Astrocyte of the hippocampus (primary cell): ENCODE results near the gene CA10.
A peak's percentile ranks its signal among the peaks of the same experiment; 100 is the strongest.

ENCODE experiments used
- DNase-seq: peaks from one replicate; pipeline ENCODE4 v3.0.0; 2011; ENCODE audit warnings: low read depth, low spot score

Gene CA10

GRCh38 chr17:51819341-51820219 lies 338.9 kb downstream of the CA10 start:
- DNase-seq, result no peak

- DNase-seq, result no peak
Observed at GRCh38 chr17:51818777-51819176, 339.7 kb downstream of the CA10 start.

- DNase-seq, result no peak
Observed at GRCh38 chr17:51817955-51818354, 340.6 kb downstream of the CA10 start.

GRCh38 chr17:51817117-51817516 lies 341.4 kb downstream of the CA10 start:
- no peak for DNase-seq

- no peak for DNase-seq
Observed at GRCh38 chr17:51815097-51815496, 343.4 kb downstream of the CA10 start.

- DNase-seq, result no peak
Observed at GRCh38 chr17:51814521-51814920, 344.0 kb downstream of the CA10 start.

- no peak for DNase-seq
Observed at GRCh38 chr17:51813784-51814174, 344.7 kb downstream of the CA10 start.

- no peak for DNase-seq
Observed at GRCh38 chr17:51813140-51813783, 345.3 kb downstream of the CA10 start.

GRCh38 chr17:51807460-51807859 lies 351.1 kb downstream of the CA10 start:
- no peak for DNase-seq

GRCh38 chr17:51805765-51806164 lies 352.7 kb downstream of the CA10 start:
- DNase-seq, result no peak

- no peak for DNase-seq
Observed at GRCh38 chr17:51805185-51805584, 353.3 kb downstream of the CA10 start.

GRCh38 chr17:51803161-51803560 lies 355.4 kb downstream of the CA10 start:
- DNase-seq, result no peak

GRCh38 chr17:51802544-51802943 lies 356.0 kb downstream of the CA10 start:
- no peak for DNase-seq

GRCh38 chr17:51801626-51802025 lies 356.9 kb downstream of the CA10 start:
- no peak for DNase-seq

GRCh38 chr17:51799981-51800380 lies 358.5 kb downstream of the CA10 start:
- no peak for DNase-seq

- no peak for DNase-seq
Observed at GRCh38 chr17:51799240-51799639, 359.3 kb downstream of the CA10 start.

GRCh38 chr17:51797150-51797549 lies 361.4 kb downstream of the CA10 start:
- DNase-seq, result no peak

GRCh38 chr17:51796026-51796425 lies 362.5 kb downstream of the CA10 start:
- DNase-seq, result no peak

- DNase-seq, result peak; percentile 45
Observed at GRCh38 chr17:51795401-51795800, 363.1 kb downstream of the CA10 start.

GRCh38 chr17:51794466-51794865 lies 364.0 kb downstream of the CA10 start:
- no peak for DNase-seq

GRCh38 chr17:51793686-51794085 lies 364.8 kb downstream of the CA10 start:
- DNase-seq, result no peak

- DNase-seq, result no peak
Observed at GRCh38 chr17:51778842-51779241, 379.7 kb downstream of the CA10 start.
